Thyroid gland (tissue), 4 donors: ENCODE data around the gene FER1L5.

Experiments used
- CTCF ChIP-seq, 6 experiments: fragments of 200-600 bp in 3 of 6; fragments of 450-650 bp in 3 of 6; sonication (generic) in 3 of 6; IDR thresholded peaks; one replicate each; pipeline ENCODE4 v1.5.1; 2016 to 2019; ENCODE audit warnings: antibody characterized with exemption in 6 of 6, mild to moderate bottlenecking in 2 of 6, inconsistent platforms in 1 of 6, moderate library complexity in 1 of 6
- POLR2A ChIP-seq, 2 donors: fragments of 450-650 bp; IDR thresholded peaks; one replicate each; pipeline ENCODE4 v1.6.1; 2017; ENCODE audit warnings: antibody characterized with exemption in 2 of 2, mild to moderate bottlenecking in 2 of 2, moderate library complexity in 1 of 2

GRCh38 chr2:96636551-96637171, 5.9 kb upstream of the FER1L5 start:
- TF ChIP-seq CTCF (IDR thresholded peaks at IDR 0.05), result no peak
- no peak for TF ChIP-seq POLR2A (IDR thresholded peaks at IDR 0.05)
